T-helper 1 cell treated with Interleukin-12 subunit alpha and Interleukin-12 subunit beta and Interleukin-4 antibody, amounts not matched to agents 30 ng/mL and 1 ng/mL, for 36 hours (primary cell): Measurements from ENCODE around the gene CACNA1H. TPM values are rescaled to one million over a fixed set of nuclear protein-coding genes. Genes with fewer than 3 reads are reported as not detected.

Source experiments
- intact Hi-C: fragments of 100-400 bp; cut with micrococcal nuclease; formaldehyde crosslinking; loops from one replicate; pipeline ENCODE4 v1.15.1; 2024
- total RNA-seq: library from RNA; stranded (reverse); gene quantifications from 2 replicates; pipeline ENCODE4 v1.2.3, GENCODE V29; 2022

The CACNA1H gene
- total RNA-seq, 1 donor from 2014 or later: 0.25 TPM

GRCh38 chr16:1211451-1212268, 58.8 kb downstream of the CACNA1H start:
- intact Hi-C loops: no loop called here

DNA sequence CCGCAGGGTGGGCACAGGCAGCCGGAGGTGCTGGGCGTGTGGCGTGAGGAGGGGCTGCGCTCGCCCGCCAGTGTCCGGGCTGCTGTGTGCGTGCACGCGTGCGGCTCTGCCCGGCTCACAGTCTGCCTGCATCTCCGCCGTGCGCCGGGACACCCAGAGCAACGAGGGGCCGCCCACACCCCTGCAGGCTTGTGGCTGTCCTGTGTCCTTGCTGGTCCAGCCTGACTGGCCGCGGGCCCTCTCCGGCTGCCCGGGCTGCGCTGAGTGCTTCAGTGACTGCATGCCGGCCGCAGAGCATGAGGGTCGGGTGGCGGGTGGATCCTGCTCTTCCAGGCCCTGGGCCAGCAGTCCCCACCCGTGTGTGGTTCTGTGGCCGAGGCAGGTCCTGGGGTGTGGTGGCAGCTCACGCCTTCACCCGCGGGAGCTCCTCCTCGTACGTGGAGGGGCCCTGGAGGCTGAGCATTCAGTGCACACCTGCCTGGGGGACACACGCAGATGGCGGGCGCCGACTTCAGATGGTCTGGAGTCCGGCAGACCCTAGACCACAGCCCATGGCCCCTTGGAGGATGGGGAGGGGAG, 59.8 kb downstream of the CACNA1H start:
- intact Hi-C loops: no loop called here

GRCh38 chr16:1213231-1213630, 60.3 kb downstream of the CACNA1H start:
- intact Hi-C loops: no loop called here

GRCh38 chr16:1213796-1214372, 61.0 kb downstream of the CACNA1H start:
- intact Hi-C loops: no loop called here

GRCh38 chr16:1214719-1215118, 61.8 kb downstream of the CACNA1H start:
- intact Hi-C loops: no loop called here

- intact Hi-C loops: no loop called here
Measured at GRCh38 chr16:1215574-1216295, 62.8 kb downstream of the CACNA1H start.

- intact Hi-C loops: no loop called here
Measured at GRCh38 chr16:1216296-1216619, 63.4 kb downstream of the CACNA1H start.

- intact Hi-C loops: no loop called here
Measured at GRCh38 chr16:1216681-1217400, 63.9 kb downstream of the CACNA1H start.

- intact Hi-C loops: no loop called here
Measured at GRCh38 chr16:1217526-1217925, 64.6 kb downstream of the CACNA1H start.

DNA sequence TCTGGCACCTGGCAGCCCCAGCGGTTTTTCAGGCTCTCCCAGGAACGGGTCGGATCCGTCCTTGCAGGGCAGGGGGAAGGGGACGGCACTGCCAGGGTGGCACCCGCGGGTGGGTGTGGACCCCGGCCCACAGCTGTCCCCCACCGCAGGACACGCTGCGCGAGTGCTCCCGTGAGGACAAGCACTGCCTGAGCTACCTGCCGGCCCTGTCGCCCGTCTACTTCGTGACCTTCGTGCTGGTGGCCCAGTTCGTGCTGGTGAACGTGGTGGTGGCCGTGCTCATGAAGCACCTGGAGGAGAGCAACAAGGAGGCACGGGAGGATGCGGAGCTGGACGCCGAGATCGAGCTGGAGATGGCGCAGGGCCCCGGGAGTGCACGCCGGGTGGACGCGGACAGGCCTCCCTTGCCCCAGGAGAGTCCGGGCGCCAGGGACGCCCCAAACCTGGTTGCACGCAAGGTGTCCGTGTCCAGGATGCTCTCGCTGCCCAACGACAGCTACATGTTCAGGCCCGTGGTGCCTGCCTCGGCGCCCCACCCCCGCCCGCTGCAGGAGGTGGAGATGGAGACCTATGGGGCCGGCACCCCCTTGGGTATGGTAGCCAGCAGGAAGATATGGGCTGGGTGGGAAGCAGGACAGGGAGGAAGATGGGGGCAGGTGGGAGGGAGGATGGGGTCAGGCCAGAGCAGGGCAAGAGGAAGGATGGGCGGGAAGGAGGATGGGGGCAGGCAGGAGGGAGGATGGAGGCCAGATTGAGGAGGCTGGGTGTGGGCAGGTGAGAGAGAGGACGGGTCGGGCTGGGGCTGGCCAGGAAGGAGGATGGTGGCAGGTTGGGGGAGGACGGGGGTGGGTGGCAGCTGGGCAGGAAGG, 65.4 kb downstream of the CACNA1H start:
- intact Hi-C loops: no loop called here

GRCh38 chr16:1218930-1219611, 66.2 kb downstream of the CACNA1H start:
- intact Hi-C loops: no loop called here

DNA sequence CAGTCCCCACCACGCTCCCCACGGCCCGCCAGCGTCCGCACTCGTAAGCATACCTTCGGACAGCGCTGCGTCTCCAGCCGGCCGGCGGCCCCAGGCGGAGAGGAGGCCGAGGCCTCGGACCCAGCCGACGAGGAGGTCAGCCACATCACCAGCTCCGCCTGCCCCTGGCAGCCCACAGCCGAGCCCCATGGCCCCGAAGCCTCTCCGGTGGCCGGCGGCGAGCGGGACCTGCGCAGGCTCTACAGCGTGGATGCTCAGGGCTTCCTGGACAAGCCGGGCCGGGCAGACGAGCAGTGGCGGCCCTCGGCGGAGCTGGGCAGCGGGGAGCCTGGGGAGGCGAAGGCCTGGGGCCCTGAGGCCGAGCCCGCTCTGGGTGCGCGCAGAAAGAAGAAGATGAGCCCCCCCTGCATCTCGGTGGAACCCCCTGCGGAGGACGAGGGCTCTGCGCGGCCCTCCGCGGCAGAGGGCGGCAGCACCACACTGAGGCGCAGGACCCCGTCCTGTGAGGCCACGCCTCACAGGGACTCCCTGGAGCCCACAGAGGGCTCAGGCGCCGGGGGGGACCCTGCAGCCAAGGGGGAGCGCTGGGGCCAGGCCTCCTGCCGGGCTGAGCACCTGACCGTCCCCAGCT, 67.3 kb downstream of the CACNA1H start:
- intact Hi-C loops: no loop called here

- intact Hi-C loops: no loop called here
Measured at GRCh38 chr16:1220841-1221627, 68.1 kb downstream of the CACNA1H start.

GRCh38 chr16:1221628-1222552, 69.0 kb downstream of the CACNA1H start:
- intact Hi-C loops: no loop called here

GRCh38 chr16:1222553-1223354, 69.8 kb downstream of the CACNA1H start:
- intact Hi-C loops: no loop called here

GRCh38 chr16:1223355-1224214, 70.7 kb downstream of the CACNA1H start:
- intact Hi-C loops: no loop called here
